Ramos (cell line): Measurements from ENCODE around the gene NTN3.

Experiments used
- in situ Hi-C: fragments of 300-500 bp; cut with MboI; formaldehyde crosslinking; loops from one replicate; pipeline ENCODE4 v1.14.3; 2022; ENCODE audit warnings: low sequenced_read_pairs; ENCODE audit not compliant: unreplicated experiment

Gene NTN3

DNA sequence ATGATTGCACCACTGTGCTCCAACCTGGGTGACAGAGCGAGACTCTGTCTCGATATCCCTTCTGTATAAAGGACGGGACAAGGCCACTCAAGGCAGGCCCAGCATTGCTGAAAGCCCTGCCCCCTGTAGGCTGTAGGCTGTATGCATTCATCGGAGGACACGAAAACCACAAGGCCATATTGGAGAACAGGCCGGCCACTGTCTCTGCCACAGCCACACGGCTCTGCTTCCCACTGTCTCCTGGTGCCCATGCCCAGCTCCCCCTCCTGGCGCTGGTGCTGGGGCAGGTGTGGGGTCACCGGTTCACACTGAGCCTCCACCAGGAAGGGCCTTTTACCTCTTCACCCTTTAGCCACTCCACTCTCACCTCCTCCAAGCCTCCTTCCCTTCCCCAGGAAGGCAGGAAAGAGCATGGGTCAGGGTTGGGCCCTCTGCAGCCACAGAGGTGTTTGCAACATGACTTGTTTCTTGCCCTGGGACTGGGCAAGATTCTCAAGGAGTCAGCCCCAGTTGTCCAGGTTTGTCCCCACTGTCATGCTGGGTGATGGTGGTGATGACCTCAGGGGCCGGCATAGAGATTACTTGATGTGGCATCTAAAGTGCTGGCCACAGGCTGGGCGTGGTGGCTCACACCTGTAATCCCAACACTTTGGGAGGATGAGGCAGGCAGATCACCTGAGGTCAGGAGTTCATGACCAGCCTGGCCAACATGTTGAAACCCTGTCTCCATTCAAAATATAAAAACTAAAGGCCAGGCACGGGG is 5.3 kb upstream of the NTN3 start:
- in situ Hi-C loops, result no loop called here

- in situ Hi-C loops, result no loop called here
Observed at GRCh38 chr16:2466667-2467527, 4.2 kb upstream of the NTN3 start.

DNA sequence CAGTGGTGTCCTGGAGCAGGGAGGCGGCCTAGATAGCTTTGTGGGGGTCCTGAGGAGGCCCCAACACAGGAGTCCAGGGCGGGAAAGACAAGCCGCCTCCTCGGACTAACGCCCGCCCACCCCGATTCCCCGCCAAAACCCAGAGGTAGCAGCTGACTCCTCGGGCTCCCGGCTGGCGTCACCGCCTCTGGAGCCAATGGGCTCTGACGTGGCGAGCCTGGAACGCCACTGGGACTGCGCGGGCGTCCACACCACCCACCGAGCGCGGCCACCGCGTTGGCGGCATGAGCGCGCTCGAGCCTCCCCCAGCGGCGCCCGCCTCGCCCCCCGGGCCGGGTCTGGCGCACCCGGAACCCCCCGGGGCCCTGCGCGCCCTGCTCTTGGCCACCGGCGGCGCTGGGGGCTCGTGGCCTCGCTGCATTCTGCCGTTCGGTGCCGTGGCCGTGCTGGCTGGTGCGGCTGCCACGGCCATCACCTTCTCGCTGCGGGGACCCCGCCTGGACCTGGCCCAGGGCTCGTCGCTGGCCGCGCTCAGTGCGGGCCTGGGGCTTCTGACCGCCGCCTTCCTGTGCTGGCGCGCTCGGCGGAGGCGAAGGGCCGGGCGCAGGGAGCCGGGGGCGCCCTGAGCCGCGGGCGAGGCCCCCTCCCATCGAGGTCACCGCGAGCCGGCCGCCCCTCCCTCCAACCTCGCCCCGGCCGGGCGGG is 3.4 kb upstream of the NTN3 start:
- in situ Hi-C loops, result no loop called here

GRCh38 chr16:2468233-2468724 is 2.8 kb upstream of the NTN3 start:
- in situ Hi-C loops, result no loop called here

DNA sequence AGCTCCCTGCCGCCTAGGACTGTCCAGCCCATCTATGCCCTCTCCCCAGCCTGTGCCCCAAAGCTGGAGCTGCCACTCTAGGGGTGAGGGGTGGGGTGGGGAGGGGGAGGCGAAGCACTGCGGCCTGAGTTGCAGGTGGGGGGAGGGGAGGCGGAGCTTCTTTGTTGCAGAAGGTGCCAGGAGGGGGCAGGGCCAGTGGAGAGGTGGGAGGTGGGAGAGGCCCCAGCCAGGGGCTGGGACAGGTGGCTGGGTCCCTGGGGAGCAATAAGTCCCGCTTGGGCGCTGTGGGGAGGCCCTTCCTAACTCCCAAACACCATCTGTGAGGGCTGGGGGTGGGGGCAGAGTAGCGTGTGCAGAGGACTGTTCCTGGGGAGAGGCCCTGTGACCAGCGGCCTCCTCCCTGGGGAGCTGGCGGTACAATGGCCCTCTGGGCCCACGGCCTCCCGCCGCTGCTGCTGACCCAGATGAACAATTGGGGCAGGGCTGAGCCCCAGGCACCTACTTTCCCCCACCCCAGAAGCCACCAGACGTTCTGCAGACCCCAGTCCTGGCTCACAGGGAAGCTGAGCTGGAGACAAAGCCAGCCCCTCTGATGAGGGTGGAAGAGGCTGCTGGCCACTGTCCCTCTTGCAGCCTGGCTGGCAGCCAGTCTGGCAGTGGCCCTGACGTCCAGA is 2.2 kb upstream of the NTN3 start:
- in situ Hi-C loops, result no loop called here

- in situ Hi-C loops, result no loop called here
Observed at GRCh38 chr16:2469399-2470233, 1.5 kb upstream of the NTN3 start.

GRCh38 chr16:2470234-2470601 is 879 bp upstream of the NTN3 start:
- in situ Hi-C loops, result no loop called here

DNA sequence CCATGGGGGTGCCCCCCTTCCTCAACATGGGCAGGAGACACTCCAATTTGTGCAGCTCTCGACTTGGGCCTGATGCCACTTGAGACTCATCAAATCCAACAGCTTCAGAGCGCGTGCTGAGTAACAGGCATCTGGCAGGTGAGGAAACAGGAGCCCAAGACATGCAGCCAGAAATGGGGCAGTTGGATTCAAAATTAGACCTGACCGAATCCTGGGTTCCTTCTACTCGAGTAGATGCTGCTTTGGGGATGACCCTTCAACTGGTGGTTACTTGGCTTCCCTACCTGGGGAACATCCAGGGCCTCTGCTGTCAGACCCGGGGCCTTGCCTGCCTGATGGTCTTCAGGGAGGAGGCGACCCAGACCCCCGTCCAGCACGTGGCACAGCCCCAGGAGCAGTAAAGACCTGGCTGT is 488 bp upstream of the NTN3 start:
- in situ Hi-C loops, result no loop called here

DNA sequence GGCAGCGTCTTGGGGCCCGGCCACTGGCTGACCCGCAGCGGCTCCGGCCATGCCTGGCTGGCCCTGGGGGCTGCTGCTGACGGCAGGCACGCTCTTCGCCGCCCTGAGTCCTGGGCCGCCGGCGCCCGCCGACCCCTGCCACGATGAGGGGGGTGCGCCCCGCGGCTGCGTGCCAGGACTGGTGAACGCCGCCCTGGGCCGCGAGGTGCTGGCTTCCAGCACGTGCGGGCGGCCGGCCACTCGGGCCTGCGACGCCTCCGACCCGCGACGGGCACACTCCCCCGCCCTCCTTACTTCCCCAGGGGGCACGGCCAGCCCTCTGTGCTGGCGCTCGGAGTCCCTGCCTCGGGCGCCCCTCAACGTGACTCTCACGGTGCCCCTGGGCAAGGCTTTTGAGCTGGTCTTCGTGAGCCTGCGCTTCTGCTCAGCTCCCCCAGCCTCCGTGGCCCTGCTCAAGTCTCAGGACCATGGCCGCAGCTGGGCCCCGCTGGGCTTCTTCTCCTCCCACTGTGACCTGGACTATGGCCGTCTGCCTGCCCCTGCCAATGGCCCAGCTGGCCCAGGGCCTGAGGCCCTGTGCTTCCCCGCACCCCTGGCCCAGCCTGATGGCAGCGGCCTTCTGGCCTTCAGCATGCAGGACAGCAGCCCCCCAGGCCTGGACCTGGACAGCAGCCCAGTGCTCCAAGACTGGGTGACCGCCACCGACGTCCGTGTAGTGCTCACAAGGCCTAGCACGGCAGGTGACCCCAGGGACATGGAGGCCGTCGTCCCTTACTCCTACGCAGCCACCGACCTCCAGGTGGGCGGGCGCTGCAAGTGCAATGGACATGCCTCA is 773 bp downstream of the NTN3 start:
- in situ Hi-C loops, result no loop called here

GRCh38 chr16:2472488-2472864 is 1.4 kb downstream of the NTN3 start:
- in situ Hi-C loops, result no loop called here

DNA sequence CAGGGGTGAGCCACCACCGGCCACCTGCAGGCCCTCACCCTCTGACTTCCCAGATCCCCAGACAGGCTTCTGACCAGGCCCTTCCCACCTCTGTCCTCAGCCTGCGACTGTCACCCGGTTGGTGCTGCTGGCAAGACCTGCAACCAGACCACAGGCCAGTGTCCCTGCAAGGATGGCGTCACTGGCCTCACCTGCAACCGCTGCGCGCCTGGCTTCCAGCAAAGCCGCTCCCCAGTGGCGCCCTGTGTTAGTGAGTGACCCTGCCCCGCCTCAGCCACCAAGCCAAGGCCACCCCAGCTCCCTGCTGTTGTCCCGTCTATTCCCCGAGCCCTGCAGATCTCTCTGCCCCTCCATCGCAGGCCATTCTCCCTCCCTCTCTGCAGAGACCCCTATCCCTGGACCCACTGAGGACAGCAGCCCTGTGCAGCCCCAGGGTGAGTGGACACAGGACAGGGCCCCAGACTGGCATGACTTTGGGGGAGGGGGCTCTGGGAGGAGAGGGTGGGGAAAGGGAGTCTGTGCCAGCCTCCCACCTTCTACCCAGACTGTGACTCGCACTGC is 1.9 kb downstream of the NTN3 start:
- in situ Hi-C loops, result no loop called here

GRCh38 chr16:2473446-2473926 is 2.4 kb downstream of the NTN3 start:
- in situ Hi-C loops, result no loop called here

DNA sequence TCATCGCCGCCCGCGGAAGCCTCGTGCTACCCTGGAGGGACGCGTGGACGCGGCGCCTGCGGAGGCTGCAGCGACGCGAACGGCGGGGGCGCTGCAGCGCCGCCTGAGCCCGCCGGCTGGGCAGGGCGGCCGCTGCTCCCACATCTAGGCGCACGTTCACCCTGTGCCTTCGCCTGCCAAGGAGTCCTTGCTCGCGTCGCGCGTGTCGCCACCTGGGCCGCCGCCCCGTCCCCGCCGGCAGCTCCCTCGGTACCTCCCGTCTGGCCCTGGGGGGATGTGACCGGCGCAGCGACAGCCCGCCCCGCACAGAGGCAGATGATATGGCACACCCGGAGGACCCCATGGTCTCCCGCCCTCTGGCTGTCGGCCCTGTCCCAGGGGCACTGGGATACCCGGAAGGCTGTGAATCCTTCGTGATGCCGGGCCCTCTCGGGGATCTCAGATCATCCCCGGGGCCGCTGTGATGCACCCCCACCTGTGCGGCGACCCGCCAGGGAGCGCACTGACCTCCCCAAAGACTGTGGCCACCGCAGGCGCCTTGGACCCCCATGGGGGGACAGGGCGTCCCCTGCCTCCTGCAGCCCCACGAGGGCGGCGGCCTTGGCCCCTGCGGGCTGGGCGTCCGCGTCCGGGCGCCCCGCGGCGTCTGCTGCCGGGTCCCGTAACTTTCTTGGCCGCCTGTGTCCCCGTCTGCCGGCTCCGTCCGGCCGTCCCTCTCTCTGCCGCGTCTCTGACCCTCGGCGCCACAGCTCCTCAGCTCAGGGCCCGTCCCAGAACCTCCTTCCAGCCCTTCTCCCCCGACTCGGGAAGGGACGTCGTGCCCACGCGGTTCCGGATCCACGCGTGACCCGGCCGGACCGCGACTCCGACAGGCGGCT is 3.1 kb downstream of the NTN3 start:
- in situ Hi-C loops, result no loop called here

- in situ Hi-C loops, result no loop called here
Observed at GRCh38 chr16:2474877-2475412, 3.8 kb downstream of the NTN3 start, which contains the start of gene TBC1D24. TBC1D24 (plus strand) TSS chr16:2475127; CDS start chr16:2496149, 21,022 bp downstream.

DNA sequence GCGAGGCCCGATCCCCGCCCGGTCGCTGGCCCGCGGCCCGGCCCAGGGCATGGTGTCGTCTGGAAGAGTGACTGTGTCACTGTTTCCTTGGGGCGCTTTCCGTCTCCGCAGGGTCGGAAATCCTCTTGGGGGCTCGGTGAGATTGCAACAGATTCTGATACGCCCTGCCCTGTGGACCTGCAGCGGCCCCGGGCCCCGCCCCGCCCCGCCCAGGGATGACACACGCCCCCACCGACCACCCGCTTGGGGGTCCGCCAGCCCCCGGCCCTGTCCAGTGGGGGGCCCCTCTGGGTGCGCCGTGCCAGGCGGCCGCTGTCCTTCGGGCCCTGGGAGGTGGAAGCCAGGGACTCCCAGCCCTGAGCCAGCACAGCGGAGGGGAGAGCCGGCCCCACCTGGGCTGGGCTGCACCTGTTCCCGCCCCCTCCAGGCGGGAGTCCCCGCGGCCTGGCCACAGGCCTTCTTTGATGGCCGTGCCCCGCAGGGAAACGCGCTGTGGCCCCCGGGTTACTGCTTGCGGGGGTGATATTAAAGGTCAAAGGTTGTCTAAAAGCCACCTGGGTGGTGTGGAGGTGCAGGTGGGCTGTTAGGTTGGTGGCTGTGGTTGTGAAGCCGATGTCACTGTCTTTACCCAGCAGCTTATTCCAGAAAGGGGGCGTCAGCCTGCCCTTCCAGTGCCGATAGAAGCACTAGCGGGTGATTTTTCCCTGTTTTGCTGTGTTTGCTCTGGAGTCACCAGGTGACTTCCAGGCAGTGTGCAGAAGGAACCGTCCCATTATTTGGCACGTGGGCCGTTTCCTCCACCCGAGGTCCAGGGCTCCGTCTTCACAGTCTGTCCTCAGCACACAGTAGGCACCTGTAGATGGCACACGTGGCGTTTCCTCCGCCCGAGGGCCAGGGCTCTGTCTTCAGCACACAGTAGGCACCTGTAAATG is 4.6 kb downstream of the NTN3 start:
- in situ Hi-C loops, result no loop called here

DNA sequence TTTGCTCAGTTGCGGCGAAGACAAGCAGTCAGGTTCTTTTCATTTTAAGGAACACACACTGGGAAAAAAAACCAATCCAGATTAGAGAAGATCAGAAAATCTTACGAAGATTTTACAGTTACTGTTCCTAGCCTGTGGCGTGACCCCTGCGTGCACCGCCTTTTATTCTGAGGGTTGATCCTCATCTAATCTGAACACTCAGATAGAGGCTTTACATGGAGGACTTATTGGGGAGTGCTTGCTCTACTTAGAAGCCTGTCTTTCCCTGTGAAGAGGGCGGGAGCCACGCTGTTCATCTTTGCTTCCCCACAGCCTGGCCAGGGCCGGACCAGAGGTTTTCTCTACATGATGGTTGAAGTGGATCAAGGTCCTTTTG is 5.2 kb downstream of the NTN3 start:
- in situ Hi-C loops, result no loop called here
